ENCODE measurements around the gene ANO9. TPM values are rescaled to one million over a fixed set of nuclear protein-coding genes. Genes with fewer than 3 reads are reported as not detected.

ANO9 gene
- total and polyA plus RNA-seq, 4 donors, result 0.10 to 0.53 (median 0.22) TPM; not detected in 1

DNA sequence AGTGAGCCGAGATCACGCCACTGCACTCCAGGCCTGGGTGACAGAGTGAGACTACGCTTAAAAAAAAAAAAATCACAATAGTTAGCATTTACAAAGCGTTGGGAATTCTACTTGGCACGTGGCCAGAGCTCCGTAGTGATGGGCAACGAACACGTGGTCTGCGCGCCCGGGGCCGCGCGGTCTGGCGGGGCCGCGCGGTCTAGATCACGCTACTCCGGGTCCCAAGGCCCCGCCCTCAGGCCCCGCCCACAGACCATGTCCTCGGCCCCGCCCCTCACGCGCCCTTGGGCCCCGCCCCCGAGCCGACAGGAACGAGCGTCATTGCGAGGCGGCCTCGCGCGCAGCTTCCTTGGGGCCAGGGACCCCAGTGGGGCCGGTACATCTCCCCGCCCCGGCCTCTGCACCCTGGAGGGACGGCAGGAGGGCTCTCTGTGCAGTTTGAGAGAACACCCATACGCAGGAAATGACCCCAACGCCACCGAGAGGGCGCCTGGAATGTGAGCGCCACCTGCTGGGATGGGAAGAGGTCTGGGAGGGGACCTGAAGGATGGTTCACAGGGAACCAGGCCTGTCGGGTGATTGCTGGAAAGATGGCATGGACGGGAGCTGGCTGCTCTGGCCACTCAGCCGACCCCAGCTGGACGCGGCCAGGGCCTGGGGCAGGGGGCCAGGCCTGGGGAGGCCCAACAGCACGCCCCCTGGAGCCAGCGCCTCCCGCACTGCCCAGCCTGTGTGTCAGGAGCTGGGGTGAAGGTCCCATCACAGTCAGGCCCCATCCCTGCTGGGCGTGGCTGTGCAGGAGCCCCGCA, 6.3 kb upstream of the ANO9 start:
- Histone ChIP-seq H3K4me3 (ENCODE audit: low read depth, low read length) (peak overlapping the region; percentile 77), H3K36me3 (ENCODE audit: control insufficient read depth, insufficient read depth, low read length) (peaks cover 19% of the 10 kb centered on the region), H3K4me1 (ENCODE audit: control insufficient read depth, insufficient read depth, low read length) (peaks cover 44% of the 10 kb centered on the region), H3K27me3 (ENCODE audit: control insufficient read depth, insufficient read depth, low read length) (no peaks in the 10 kb centered on the region), H3K9me3 (ENCODE audit: control insufficient read depth, insufficient read depth, low read length) (no peaks in the 10 kb centered on the region), H3K27ac (ENCODE audit: low read depth, low read length) (peak overlapping the region; percentile 98)
- under 1% methylated on average over 51 of the region's 55 CpGs for WGBS (ENCODE audit: insufficient coverage)
- DNase-seq (ENCODE audit: low read depth in 4 of 6, low spot score in 6 of 6), result peak; percentile 71 to 97 (median 88)

DNA sequence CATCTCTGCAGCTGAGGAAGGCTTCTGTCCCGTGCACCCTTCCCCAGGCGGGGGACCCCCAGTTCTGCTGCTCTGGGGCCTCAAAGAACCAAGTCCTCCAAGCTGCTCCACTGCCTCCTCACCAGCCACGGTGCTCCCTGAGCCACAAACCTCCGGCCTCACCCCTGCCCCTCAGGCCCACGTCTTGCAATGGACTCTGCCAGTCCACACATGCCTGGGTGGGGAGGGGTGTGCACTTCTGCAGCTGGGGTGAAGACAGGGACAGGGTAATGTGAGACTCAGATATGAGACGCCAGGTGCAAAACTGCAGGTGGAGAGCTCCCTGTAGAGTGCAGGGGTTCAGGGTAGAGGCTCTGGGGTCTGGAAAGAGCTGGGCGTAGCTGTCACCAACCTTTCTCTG, 5.1 kb upstream of the ANO9 start:
- H3K9me3 ChIP-seq (ENCODE audit: control insufficient read depth, insufficient read depth, low read length), result no peaks in the 10 kb centered on the region
- WGBS (ENCODE audit: insufficient coverage), result 95% methylated on average over 3 of the region's 7 CpGs
- DNase-seq (ENCODE audit: low read depth in 4 of 6, low spot score in 6 of 6), result no peak
- H3K36me3 ChIP-seq (ENCODE audit: control insufficient read depth, insufficient read depth, low read length), result peaks cover 8% of the 10 kb centered on the region
- H3K4me1 ChIP-seq (ENCODE audit: control insufficient read depth, insufficient read depth, low read length), result peaks cover 38% of the 10 kb centered on the region
- no peak overlapping the region for H3K27ac ChIP-seq (ENCODE audit: low read depth, low read length)
- no peak overlapping the region for H3K4me3 ChIP-seq (ENCODE audit: low read depth, low read length)
- peaks cover 8% of the 10 kb centered on the region for H3K27me3 ChIP-seq (ENCODE audit: control insufficient read depth, insufficient read depth, low read length)

DNA sequence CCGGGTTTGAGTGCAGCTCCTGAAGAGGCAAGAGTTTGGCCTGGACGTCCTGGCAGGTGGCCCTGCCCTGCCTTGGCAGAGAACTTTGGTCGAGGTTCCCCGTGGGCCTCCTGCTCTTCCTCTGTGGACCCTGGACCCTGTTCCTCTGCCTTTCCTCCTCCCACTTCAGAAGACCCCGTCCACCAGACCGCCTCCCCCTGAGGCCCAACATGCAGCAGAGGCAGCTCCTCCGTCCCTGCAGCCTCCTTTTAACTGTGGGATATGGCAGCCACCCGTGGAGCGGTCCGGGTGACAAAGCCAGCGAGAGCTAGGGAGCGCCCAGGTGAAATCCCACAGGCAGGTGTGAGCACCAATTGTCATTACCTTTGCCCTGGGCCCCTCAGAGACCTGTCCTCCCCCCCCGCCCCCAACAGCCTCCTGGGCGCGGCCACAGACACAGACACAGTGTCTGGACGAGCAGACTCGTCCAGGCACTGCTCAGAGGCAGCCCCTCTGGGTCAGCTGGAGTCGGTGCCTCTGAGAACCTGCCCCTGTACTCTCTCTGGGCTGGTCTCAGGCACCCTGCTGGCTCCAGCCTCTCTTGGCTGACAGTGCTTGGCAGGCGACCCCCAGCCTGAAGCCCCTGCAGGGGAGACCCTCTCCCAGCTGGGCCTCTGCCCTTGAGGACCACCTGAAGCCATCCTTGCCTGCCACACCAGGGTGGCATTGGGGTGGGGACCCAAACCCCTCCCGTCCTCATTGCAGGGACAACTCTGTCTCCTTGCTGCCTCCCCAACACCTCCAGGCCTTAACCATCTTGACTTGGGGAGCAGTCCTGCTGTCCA, 4.2 kb upstream of the ANO9 start:
- peaks cover 17% of the 10 kb centered on the region for H3K27me3 ChIP-seq (ENCODE audit: control insufficient read depth, insufficient read depth, low read length)
- no peaks in the 10 kb centered on the region for H3K36me3 ChIP-seq (ENCODE audit: control insufficient read depth, insufficient read depth, low read length)
- H3K27ac ChIP-seq (ENCODE audit: low read depth, low read length), result no peak overlapping the region
- no peak for DNase-seq (ENCODE audit: low read depth in 4 of 6, low spot score in 6 of 6)
- H3K9me3 ChIP-seq (ENCODE audit: control insufficient read depth, insufficient read depth, low read length), result no peaks in the 10 kb centered on the region
- H3K4me3 ChIP-seq (ENCODE audit: low read depth, low read length), result no peak overlapping the region
- 61% methylated on average over 20 of the region's 20 CpGs for WGBS (ENCODE audit: insufficient coverage)
- peaks cover 29% of the 10 kb centered on the region for H3K4me1 ChIP-seq (ENCODE audit: control insufficient read depth, insufficient read depth, low read length)

DNA sequence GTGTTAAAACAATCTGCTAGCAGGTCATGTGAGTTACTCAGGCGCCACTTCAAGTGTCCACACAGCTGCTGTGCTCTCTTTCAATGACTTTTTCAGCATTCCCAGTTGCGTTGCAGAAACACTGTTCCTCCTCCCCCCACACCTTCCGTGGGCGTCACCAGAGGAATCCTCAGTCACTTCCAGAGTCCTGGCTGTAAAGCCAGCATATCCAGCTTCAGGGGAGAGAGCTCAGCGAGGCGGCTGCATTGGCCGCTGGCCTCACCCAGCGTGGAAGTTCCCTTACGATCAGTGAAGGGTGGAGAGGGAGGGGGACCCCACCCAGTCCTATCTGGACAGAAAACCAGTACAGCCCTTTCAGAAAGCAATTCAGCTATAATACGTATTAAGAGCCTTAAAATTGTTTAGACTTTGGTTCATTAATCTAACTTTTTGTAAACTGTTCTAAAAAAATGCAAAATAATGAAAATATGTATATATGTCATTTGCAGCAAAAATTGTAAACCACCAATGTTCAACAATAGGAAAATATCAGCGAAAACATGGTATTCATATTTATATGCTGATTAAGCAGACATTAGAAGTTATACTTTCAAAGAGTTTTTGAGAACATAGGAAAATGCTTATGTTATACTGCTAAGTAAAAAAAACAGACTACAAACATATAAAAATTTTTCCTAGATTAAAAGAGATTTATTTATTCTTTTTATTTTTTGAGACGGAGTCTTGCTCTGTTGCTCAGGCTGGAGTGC, 2.8 kb upstream of the ANO9 start:
- Histone ChIP-seq H3K36me3 (ENCODE audit: control insufficient read depth, insufficient read depth, low read length) (no peaks in the 10 kb centered on the region), H3K27me3 (ENCODE audit: control insufficient read depth, insufficient read depth, low read length) (peaks cover 24% of the 10 kb centered on the region), H3K4me1 (ENCODE audit: control insufficient read depth, insufficient read depth, low read length) (peaks cover 23% of the 10 kb centered on the region), H3K4me3 (ENCODE audit: low read depth, low read length) (no peak overlapping the region), H3K9me3 (ENCODE audit: control insufficient read depth, insufficient read depth, low read length) (no peaks in the 10 kb centered on the region), H3K27ac (ENCODE audit: low read depth, low read length) (no peak overlapping the region)
- DNase-seq (ENCODE audit: low read depth in 4 of 6, low spot score in 6 of 6), result peak in 1 of 6 donors; percentile 21
- 12% methylated on average over 9 of the region's 12 CpGs for WGBS (ENCODE audit: insufficient coverage)

DNA sequence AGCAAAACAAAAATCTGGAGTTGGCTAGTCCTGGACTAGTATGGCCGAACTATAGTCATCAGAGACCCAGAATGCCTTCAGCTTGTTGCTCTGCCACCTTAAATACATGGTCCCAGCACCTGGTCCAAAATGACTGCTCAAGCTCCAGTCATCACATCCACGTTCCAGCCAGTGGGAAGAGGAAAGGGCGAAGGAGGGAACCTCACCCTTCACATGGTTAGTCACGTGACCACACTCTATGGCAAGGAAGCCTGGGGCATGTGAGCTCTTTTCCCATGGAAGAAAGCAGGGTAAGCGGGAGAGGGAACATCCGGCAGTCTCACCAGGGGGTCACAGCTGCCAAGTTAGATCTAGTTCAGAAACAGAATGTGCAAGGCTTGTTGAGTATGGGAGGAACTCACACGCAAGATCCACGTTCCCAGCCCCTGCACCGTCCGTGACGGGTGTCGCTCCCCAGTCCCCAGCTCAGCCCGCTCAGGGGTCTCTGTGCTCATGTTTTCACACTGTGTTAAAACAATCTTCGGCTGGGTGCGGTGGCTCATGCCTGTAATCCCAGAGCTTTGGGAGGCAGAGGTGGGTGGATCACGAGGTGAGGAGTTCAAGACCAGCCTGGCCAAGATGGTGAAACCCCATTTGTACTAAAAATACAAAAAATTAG, 1.9 kb upstream of the ANO9 start:
- Histone ChIP-seq H3K4me3 (ENCODE audit: low read depth, low read length) (no peak overlapping the region), H3K36me3 (ENCODE audit: control insufficient read depth, insufficient read depth, low read length) (no peaks in the 10 kb centered on the region), H3K4me1 (ENCODE audit: control insufficient read depth, insufficient read depth, low read length) (peaks cover 16% of the 10 kb centered on the region), H3K27me3 (ENCODE audit: control insufficient read depth, insufficient read depth, low read length) (peaks cover 24% of the 10 kb centered on the region), H3K9me3 (ENCODE audit: control insufficient read depth, insufficient read depth, low read length) (no peaks in the 10 kb centered on the region), H3K27ac (ENCODE audit: low read depth, low read length) (no peak overlapping the region)
- WGBS (ENCODE audit: insufficient coverage), result 65% methylated on average over 11 of the region's 16 CpGs
- peak in 1 of 6 donors; percentile 14 for DNase-seq (ENCODE audit: low read depth in 4 of 6, low spot score in 6 of 6)

DNA sequence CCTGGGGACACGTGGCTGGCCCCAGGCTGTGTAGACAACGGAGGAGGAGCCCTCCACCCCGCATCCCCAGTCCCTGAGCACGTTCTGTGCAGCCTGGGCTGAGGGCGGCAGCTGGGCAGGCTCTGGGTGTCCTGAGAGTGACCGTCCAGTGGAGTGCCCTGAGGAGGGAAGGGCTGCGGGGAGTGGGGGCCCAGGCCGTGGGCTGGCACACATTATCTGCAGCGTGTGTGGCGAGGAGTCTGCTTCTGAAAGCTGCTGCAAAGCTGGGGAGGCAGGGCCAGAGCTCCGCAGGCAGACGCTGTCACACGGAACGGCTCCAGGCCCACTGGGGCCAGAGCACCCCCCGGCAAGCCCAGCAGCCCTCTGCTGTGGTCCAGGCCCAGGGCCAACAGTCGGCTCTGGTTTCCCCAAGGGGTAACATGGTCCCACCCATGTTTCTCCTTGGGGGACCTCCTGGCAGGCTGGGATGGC, 835 bp upstream of the ANO9 start:
- 61% methylated on average over 16 of the region's 16 CpGs for WGBS (ENCODE audit: insufficient coverage)
- Histone ChIP-seq H3K4me1 (ENCODE audit: control insufficient read depth, insufficient read depth, low read length) (peaks cover 7% of the 10 kb centered on the region), H3K9me3 (ENCODE audit: control insufficient read depth, insufficient read depth, low read length) (no peaks in the 10 kb centered on the region), H3K27ac (ENCODE audit: low read depth, low read length) (no peak overlapping the region), H3K36me3 (ENCODE audit: control insufficient read depth, insufficient read depth, low read length) (no peaks in the 10 kb centered on the region), H3K27me3 (ENCODE audit: control insufficient read depth, insufficient read depth, low read length) (peaks cover 24% of the 10 kb centered on the region), H3K4me3 (ENCODE audit: low read depth, low read length) (no peak overlapping the region)
- DNase-seq (ENCODE audit: low read depth in 4 of 6, low spot score in 6 of 6), result no peak

DNA sequence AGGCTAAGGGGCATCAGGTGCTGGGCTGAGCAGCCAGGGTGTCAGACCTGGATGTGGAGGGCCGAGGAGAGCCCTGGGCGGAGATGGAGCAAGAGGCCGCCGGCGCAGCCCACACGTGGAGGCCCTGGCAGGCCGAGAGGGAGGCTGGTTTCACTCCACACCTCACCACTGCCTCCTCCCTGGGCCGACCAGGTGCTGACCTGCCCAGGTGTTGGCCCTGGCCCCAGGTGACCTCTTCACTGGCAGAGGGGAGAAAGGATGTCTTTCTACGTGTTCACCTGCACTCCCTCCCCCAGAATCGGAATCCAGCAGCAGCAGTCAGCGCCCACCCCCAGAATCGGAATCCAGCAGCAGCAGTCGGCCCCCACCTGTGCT, 781 bp downstream of the ANO9 start:
- Histone ChIP-seq H3K27me3 (ENCODE audit: control insufficient read depth, insufficient read depth, low read length) (peaks cover 24% of the 10 kb centered on the region), H3K27ac (ENCODE audit: low read depth, low read length) (no peak overlapping the region), H3K4me1 (ENCODE audit: control insufficient read depth, insufficient read depth, low read length) (peaks cover 5% of the 10 kb centered on the region), H3K9me3 (ENCODE audit: control insufficient read depth, insufficient read depth, low read length) (no peaks in the 10 kb centered on the region), H3K4me3 (ENCODE audit: low read depth, low read length) (no peak overlapping the region), H3K36me3 (ENCODE audit: control insufficient read depth, insufficient read depth, low read length) (no peaks in the 10 kb centered on the region)
- DNase-seq (ENCODE audit: low read depth in 4 of 6, low spot score in 6 of 6), result no peak
- WGBS (ENCODE audit: insufficient coverage), result 60% methylated on average over 7 of the region's 13 CpGs

DNA sequence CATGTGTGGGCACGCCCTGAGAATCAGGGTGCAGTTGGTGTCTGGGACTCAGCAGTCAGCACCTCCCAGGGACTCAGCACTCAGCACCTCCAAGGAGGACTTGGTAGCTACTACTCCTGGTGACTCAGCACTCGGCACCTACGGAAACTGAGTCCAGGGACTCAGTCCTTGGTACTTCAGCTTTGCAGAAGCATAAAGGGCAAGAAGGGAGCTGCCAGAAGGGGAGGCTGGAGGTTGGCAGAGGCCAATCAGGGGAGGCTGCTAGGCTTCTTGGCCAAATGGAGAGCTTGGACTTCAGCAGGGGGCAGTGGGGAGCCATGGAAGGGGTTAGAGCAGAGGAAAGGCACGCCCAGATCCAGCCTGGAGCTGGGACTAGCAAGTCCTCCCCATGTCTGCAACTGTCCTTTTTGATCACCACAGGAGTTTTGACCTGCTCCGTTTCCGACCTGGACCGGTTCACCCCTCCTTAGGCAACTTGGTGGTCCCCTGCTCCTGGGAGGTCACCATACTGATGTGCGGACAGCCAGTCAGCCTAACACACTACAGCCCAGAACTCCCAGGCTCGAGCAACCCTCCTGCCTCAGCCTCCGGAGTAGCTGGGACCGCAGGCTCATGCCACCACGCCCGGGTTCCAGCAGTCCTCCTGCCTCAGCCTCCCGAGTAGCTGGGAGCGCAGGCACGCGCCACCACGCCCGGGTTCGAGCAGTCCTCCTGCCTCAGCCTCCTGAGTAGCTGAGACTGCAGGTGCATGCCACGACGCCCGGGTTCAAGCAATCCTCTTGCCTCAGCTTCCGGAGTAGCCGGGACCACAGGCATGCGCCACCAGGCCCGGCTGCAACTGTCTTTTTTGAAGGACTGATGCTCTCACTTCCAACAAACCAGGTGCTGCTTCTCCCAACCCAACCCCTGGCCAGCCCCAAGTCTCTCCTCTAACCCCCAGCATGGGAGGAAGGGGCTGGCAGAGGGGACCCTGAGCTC, 1.5 kb downstream of the ANO9 start:
- 90% methylated on average over 25 of the region's 27 CpGs for WGBS (ENCODE audit: insufficient coverage)
- no peak for DNase-seq (ENCODE audit: low read depth in 4 of 6, low spot score in 6 of 6)

More for the DNA sequence above, 1.5 kb downstream of the ANO9 start:
- Histone ChIP-seq H3K4me1 (ENCODE audit: control insufficient read depth, insufficient read depth, low read length) (no peaks in the 10 kb centered on the region), H3K27me3 (ENCODE audit: control insufficient read depth, insufficient read depth, low read length) (peaks cover 24% of the 10 kb centered on the region), H3K36me3 (ENCODE audit: control insufficient read depth, insufficient read depth, low read length) (no peaks in the 10 kb centered on the region), H3K9me3 (ENCODE audit: control insufficient read depth, insufficient read depth, low read length) (no peaks in the 10 kb centered on the region), H3K27ac (ENCODE audit: low read depth, low read length) (no peak overlapping the region), H3K4me3 (ENCODE audit: low read depth, low read length) (no peak overlapping the region)

Measured in spinal cord (tissue), 10 donors.